Astrocyte (in vitro differentiated cells and primary cell): ENCODE results near the gene FBXO4.

Experiments
- CTCF ChIP-seq: IDR thresholded peaks from 2 replicates; pipeline ENCODE4 v1.5.1; 2011; ENCODE audit warnings: low read depth, mild to moderate bottlenecking, inconsistent platforms, low read length, moderate library complexity; ENCODE audit not compliant: insufficient read depth
- EZH2 ChIP-seq: IDR thresholded peaks from 2 replicates; pipeline ENCODE4 v1.6.1; 2012; ENCODE audit warnings: mild to moderate bottlenecking, low read length, inconsistent platforms; ENCODE audit not compliant: insufficient read depth

GRCh38 chr5:41966401-41967105 lies 41.5 kb downstream of the FBXO4 start:
- TF ChIP-seq CTCF = no peak
- TF ChIP-seq EZH2 = no peak
